GM20000 (cell line): ENCODE results near the gene FHOD1.

Experiments used
- DNase-seq: peaks from one replicate; pipeline ENCODE4 v3.0.0; 2012; ENCODE audit warnings: low spot score
- TF ChIP-seq, protein P1 (sequence below): IDR thresholded peaks from 2 replicates; pipeline ENCODE4 v1.5.1; 2012; ENCODE audit warnings: mild to moderate bottlenecking, control low read depth; ENCODE audit errors: extremely low read depth, missing control alignments

The FHOD1 gene

DNA sequence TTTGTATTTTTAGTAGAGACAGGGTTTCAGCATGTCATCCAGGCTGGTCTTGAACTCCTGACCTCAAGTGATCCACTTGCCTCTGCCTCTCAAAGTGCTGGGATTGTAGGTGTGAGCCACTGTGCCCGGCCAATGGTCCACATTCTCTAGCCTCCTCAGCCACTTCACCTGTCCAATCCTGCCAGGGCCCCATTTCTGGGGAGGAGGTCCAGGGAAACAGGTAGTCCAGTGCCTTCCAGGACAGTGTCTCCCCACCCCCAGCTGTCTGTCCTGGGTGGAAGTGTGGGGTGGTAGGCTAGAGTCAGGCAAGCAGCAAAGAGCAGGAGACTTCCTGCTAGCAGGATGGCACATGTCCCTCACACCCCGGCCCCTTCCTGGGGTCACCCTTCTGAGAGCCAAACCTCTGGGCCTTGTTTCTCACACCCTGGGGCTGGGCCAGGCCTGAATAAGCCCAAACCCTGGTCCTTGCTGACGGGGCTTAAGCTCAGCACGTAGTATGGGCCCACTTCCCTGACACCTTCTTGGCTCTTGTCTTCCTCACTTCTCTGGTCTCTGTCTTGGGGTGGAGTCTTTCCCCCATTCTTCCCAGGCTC lies 5.0 kb downstream of the FHOD1 start:
- DNase-seq = no peak
- TF ChIP-seq, protein P1, sequence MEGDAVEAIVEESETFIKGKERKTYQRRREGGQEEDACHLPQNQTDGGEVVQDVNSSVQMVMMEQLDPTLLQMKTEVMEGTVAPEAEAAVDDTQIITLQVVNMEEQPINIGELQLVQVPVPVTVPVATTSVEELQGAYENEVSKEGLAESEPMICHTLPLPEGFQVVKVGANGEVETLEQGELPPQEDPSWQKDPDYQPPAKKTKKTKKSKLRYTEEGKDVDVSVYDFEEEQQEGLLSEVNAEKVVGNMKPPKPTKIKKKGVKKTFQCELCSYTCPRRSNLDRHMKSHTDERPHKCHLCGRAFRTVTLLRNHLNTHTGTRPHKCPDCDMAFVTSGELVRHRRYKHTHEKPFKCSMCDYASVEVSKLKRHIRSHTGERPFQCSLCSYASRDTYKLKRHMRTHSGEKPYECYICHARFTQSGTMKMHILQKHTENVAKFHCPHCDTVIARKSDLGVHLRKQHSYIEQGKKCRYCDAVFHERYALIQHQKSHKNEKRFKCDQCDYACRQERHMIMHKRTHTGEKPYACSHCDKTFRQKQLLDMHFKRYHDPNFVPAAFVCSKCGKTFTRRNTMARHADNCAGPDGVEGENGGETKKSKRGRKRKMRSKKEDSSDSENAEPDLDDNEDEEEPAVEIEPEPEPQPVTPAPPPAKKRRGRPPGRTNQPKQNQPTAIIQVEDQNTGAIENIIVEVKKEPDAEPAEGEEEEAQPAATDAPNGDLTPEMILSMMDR = no peak

DNA sequence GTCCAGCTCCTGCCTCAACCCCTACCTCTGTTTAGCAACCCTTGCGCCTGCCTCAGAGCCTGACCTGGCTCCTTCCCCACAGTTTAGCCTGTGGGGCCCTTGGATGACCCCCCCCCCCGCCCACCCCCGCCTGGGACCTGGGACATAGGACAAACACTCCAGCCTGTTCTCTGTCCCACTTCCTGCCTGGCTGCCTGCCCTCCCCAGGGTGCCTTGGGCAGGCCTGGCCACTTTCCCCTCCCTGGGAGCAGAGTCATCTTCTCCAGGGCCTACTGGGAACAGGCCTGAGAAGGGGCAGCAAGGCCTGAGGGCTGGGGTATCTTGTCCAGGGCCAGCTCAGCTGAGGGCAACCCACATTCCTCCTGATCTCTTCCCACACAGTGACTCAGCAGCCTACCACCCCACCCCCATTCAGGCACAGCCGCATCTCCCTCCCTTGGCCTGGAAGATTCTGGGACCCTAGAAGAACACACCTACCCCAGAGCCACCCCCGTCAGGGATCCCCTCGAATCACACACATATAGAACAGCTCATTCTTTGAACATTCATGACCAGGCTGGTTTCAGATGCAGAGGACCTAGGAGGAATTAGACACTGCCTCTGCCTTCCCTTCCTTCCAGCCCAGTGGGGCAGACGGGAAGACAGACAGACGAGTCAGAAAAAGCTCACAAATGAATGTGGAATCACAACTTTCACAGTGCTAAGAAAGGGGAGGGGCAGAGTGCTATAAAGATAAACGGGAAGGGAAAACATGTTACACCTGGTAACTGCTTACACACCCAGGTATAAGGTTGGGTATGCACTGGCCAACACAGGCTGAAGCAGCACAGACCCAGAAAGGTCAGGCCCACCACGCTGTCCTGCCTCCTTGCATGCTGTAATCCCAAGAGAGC lies 6.0 kb downstream of the FHOD1 start:
- no peak for DNase-seq
- TF ChIP-seq, protein P1 = no peak

DNA sequence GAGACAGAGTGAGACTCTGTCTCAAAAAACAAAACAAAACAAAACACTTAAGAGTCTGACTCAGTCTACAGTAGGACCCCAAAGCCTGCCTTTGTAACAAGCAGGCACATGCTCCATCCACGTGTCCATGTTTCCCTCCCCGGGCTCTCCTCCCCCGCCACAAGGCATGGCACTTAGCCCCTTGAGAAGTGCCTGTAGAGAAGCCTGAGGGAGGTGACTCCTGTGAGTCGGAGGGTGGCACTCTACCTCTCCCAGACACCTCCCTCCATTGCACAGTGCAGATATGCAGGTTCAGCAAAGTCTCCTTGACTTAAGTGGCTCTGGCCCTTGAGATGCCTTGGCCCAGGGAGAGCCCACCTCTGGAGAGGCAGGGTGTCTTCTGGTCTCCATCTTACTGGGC lies 6.8 kb downstream of the FHOD1 start:
- no peak for DNase-seq

DNA sequence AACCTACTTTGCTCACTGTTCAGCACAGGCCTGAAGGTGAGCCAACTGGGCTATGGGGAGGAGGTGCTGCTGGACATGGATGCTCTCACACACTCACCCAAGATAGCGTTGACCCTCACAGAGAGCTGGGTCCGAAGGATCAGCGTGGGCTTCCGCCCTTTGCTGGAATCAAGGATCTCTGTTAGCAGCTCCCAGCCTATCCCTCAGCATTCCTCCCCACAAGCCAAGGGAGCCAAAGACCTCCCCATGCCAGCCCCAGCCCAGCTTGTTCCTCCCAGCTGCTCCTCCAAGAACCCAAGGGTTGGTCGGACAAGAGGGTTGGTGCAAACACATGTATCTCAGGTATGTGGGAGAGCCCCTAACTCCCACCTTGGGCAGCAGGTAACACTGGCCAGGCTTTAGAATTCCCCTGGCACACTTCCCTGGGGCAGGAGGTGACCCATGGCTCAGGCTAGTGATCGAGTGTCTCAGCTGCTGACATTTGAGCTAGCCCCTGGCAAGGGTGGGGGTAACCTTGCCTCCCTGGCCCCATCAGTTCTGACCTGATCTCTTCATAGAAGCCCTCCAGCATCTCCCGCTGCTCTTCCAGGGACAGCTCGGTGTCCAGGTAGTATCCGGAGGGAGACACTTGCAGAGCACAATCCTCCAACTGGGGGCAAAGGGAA lies 8.3 kb downstream of the FHOD1 start:
- DNase-seq = no peak
- TF ChIP-seq, protein P1 = no peak

More for the DNA sequence above, 6.8 kb downstream of the FHOD1 start:
- TF ChIP-seq, protein P1 = no peak

DNA sequence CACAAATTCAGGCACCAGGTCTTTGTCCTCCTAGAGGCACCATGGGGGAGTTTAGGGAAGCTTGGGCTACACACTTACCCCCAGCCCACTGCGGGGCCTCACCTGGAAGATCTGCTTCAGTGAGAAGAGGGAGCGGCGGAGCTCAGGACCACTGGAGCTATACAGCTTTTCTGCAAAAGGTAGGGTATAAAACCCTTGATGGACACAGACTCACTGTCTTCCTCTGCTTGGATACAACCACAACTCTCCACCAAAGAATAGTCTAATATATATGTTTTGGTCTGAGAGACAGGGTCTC lies 9.1 kb downstream of the FHOD1 start:
- TF ChIP-seq, protein P1 = no peak
- no peak for DNase-seq

DNA sequence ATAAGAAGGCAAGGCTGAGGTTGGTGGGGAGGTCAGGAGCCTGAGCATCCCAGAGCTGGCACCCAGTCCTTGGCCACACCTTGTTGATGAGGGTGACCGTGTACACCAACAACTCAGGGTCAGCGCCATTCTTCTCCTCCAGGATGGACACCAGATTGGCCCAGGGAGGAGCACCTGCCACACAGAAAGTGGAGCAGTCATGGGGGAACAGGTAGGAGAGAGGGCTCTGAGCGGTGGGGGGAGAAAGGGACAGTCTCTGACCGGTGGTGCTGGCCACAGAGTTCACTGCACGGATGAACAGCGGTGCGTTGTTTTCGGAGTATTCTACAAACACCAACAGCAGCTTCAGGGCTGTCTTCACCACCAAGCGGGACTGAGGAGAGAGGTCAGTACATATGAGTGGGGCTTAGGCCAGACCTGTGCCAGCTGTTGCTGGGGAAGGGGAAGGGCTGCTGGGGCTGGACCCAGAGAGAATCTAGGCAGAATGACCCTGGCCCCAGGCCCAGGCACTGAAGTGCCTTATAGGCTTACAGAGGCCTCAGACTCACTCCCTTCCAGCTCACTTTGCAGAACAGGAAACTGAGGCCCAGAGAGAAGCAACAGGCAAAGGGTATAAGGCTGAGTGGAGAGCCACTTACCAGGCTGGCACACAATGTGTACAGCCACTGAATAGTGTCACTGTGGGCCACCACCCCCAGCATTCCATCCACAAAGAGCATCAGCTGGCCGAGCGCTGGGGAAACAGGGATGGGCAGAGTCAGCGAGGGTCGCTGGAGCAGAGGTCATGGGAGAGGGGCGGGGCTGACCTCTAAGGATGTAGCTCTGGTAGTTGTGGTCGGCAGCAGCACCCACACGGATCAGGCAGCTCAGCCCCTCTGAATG lies 9.6 kb downstream of the FHOD1 start:
- TF ChIP-seq, protein P1 = no peak
- no peak for DNase-seq
